ENCODE results near the gene PEA15. TPM values are rescaled to one million over a fixed set of nuclear protein-coding genes. Genes with fewer than 3 reads are reported as not detected.

Gene PEA15
- total RNA-seq, 2 experiments from 2014 or later, result 9.4 to 10.3 TPM

DNA sequence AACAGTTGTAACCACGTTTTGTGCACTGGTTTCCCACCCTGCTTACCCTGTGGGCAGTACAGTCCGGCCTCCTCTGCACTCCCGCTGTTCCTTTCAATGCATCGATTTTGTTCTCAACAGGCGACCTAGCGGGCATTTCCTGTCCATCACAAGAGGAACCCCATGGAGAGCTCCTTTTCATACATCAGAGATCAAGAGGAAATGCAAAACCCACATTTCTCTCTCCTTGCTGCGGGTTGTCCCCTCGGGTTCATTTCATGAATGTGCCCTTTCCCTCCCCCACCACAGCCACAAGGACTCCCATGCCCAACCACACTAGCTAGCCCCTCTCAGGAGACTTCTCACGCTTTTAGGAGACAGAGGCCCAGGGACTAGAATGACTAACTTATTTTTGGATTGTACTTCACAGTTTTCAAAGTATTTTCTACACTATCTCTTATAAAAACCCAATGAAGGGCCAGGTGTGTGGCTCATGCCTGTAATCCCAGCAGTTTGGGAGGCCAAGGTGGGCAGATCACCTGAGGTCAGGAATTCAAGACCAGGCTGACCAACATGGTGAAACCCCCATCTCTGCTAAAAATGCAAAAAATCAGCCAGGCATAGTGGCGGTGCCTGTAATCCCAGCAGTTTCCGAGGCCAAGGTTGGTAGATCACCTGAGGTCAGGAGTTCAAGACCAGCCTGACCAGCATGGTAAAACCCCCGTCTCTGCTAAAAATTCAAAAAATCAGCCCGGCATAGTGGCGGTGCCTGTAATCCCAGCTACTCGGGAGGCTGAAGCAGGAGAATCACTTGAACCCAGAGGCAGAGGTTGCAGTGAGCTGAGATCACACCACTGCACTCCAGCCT lies 35.4 kb upstream of the PEA15 start:
- H3K27me3 Mint-ChIP-seq, result peaks cover 17% of the 10 kb centered on the region
- intact Hi-C loops (cut with DNase I, micrococcal nuclease), result no loop called here
- TF ChIP-seq, protein P1, sequence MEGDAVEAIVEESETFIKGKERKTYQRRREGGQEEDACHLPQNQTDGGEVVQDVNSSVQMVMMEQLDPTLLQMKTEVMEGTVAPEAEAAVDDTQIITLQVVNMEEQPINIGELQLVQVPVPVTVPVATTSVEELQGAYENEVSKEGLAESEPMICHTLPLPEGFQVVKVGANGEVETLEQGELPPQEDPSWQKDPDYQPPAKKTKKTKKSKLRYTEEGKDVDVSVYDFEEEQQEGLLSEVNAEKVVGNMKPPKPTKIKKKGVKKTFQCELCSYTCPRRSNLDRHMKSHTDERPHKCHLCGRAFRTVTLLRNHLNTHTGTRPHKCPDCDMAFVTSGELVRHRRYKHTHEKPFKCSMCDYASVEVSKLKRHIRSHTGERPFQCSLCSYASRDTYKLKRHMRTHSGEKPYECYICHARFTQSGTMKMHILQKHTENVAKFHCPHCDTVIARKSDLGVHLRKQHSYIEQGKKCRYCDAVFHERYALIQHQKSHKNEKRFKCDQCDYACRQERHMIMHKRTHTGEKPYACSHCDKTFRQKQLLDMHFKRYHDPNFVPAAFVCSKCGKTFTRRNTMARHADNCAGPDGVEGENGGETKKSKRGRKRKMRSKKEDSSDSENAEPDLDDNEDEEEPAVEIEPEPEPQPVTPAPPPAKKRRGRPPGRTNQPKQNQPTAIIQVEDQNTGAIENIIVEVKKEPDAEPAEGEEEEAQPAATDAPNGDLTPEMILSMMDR (IDR thresholded peaks at IDR 0.05), result no peak
- ATAC-seq (ENCODE audit: poor library complexity) (no peak), DNase-seq (peak in 1 of 14 experiments; percentile 5)
- no peak overlapping the region for H3K4me3 Mint-ChIP-seq
- Histone ChIP-seq H3K27ac (ENCODE audit: low read depth in 1 of 2, low read length in 2 of 2) (no peak overlapping the region), H3K36me3 (ENCODE audit: insufficient read depth, low read length) (no peaks in the 10 kb centered on the region), H3K27me3 (ENCODE audit: control insufficient read depth in 1 of 2, insufficient read depth in 2 of 2, low read length in 2 of 2) (peaks cover 0 to 3% of the 10 kb centered on the region in 2 experiments), H3K4me1 (ENCODE audit: insufficient read depth, low read length) (peaks cover 4% of the 10 kb centered on the region), H3K4me3 (ENCODE audit: low read length) (no peak overlapping the region), H3K9me3 (ENCODE audit: control insufficient read depth in 1 of 2, insufficient read depth in 1 of 2, low read length in 2 of 2) (no peaks in the 10 kb centered on the region)
- no peak overlapping the region for H3K27ac Mint-ChIP-seq
- H3K36me3 Mint-ChIP-seq (ENCODE audit: low read depth), result no peaks in the 10 kb centered on the region
- H3K9me3 Mint-ChIP-seq, result no peaks in the 10 kb centered on the region
- POLR2A ChIA-PET, result interaction anchor here (0.6 kb wide), 1 partner anchor 80 kb away, joined by 5 read pairs; no protein-coding TSS in a partner anchor
- peaks cover 10% of the 10 kb centered on the region for H3K4me1 Mint-ChIP-seq (ENCODE audit: low read depth)
- CTCF ChIA-PET, result interaction anchor here (1.4 kb wide), 1 partner anchor 84 kb away, joined by 3 read pairs; no protein-coding TSS in a partner anchor

DNA sequence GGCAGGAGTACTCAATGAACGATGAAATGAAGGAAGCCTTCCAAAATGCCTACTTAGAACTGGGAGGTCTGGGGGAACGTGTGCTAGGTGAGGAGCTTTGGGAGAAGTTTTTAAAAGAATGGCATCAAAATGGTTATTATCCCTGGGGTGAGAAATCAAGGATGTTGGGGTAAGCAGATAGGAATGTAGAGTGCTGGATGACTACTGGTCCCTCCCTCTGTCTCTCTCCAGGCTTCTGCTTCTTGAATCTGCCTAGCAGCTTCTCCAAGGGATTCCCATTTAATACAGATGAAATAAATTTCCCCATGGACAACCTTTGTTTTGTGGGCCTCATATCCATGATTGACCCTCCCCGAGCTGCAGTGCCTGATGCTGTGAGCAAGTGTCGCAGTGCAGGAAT lies 33.8 kb upstream of the PEA15 start:
- POLR2A ChIA-PET, result no interaction called here
- no peak overlapping the region for H3K4me3 ChIP-seq (ENCODE audit: low read length)
- H3K9me3 ChIP-seq (ENCODE audit: control insufficient read depth in 1 of 2, insufficient read depth in 1 of 2, low read length in 2 of 2), result no peaks in the 10 kb centered on the region
- no peaks in the 10 kb centered on the region for H3K36me3 ChIP-seq (ENCODE audit: insufficient read depth, low read length)
- CTCF ChIA-PET, result interaction anchor here (0.5 to 0.6 kb wide), 2 partner anchors 24 to 1866 kb away, joined by 3 read pairs; no protein-coding TSS in a partner anchor
- ATAC-seq (ENCODE audit: poor library complexity) (no peak), DNase-seq (no peak)
- no peak overlapping the region for H3K27ac ChIP-seq (ENCODE audit: low read depth in 1 of 2, low read length in 2 of 2)
- Mint-ChIP-seq H3K4me1 (ENCODE audit: low read depth) (peaks cover 10% of the 10 kb centered on the region), H3K27ac (no peak overlapping the region), H3K9me3 (no peaks in the 10 kb centered on the region), H3K4me3 (no peak overlapping the region), H3K36me3 (ENCODE audit: low read depth) (no peaks in the 10 kb centered on the region), H3K27me3 (peaks cover 14% of the 10 kb centered on the region)
- intact Hi-C loops (cut with DNase I, micrococcal nuclease), result no loop called here
- TF ChIP-seq, protein P1 (IDR thresholded peaks at IDR 0.05), result no peak
- peaks cover 4% of the 10 kb centered on the region for H3K4me1 ChIP-seq (ENCODE audit: insufficient read depth, low read length)
- H3K27me3 ChIP-seq (ENCODE audit: control insufficient read depth in 1 of 2, insufficient read depth in 2 of 2, low read length in 2 of 2), result peaks cover 0 to 3% of the 10 kb centered on the region in 2 experiments

DNA sequence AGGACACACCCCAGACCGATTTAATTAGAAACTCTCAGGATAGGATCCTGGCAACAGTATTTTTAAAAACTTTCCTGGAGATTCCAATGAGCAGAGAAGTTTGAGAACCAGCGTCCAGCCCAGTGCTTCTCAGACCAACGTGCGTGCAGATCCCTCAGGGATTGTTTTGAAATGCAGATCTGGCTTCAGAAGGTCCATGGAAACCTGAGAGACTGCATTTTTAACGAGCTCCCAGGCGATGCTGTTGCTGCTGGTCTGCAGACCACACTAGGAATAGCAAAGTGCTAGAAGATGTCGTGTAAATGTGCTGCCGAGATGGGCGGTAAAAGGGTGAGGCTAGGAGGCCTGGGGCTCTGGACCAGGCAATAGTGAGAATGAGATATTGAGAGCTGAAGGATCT lies 33.2 kb upstream of the PEA15 start:
- no peaks in the 10 kb centered on the region for H3K9me3 ChIP-seq (ENCODE audit: control insufficient read depth in 1 of 2, insufficient read depth in 1 of 2, low read length in 2 of 2)
- Mint-ChIP-seq H3K27me3 (peaks cover 14% of the 10 kb centered on the region), H3K27ac (no peak overlapping the region), H3K36me3 (ENCODE audit: low read depth) (no peaks in the 10 kb centered on the region), H3K4me3 (no peak overlapping the region), H3K4me1 (ENCODE audit: low read depth) (peaks cover 10% of the 10 kb centered on the region), H3K9me3 (no peaks in the 10 kb centered on the region)
- ATAC-seq (ENCODE audit: poor library complexity), result no peak
- ChIA-PET CTCF (interaction anchor here (0.6 kb wide), 1 partner anchor 1865 kb away, joined by 3 read pairs; no protein-coding TSS in a partner anchor), POLR2A (no interaction called here)
- H3K27me3 ChIP-seq (ENCODE audit: control insufficient read depth in 1 of 2, insufficient read depth in 2 of 2, low read length in 2 of 2), result peaks cover 0 to 3% of the 10 kb centered on the region in 2 experiments
- no peaks in the 10 kb centered on the region for H3K36me3 ChIP-seq (ENCODE audit: insufficient read depth, low read length)
- peaks cover 4% of the 10 kb centered on the region for H3K4me1 ChIP-seq (ENCODE audit: insufficient read depth, low read length)
- intact Hi-C loops (cut with DNase I, micrococcal nuclease), result no loop called here
- DNase-seq, result no peak
- H3K4me3 ChIP-seq (ENCODE audit: low read length), result no peak overlapping the region
- TF ChIP-seq, protein P1 (IDR thresholded peaks at IDR 0.05), result no peak
- no peak overlapping the region for H3K27ac ChIP-seq (ENCODE audit: low read depth in 1 of 2, low read length in 2 of 2)

Measured in CD4-positive, alpha-beta T cell (primary cell).